ENCODE results near the gene TAS2R39. TPM values are rescaled to one million over a fixed set of nuclear protein-coding genes. Genes with fewer than 3 reads are reported as not detected.

The TAS2R39 gene
- total RNA-seq, 4 donors from 2014 or later: not detected

GRCh38 chr7:143221286-143221685, 38.1 kb downstream of the TAS2R39 start:
- WGBS, 2 donors: 69 to 78% methylated on average over 2 of the region's 2 CpGs
- TF ChIP-seq CTCF (IDR thresholded peaks at IDR 0.05): no peak
- TF ChIP-seq POLR2A (IDR thresholded peaks at IDR 0.05): no peak
- DNase-seq (ENCODE audit: low spot score in 2 of 2): no peak
- intact Hi-C loops (cut with DNase I; ENCODE audit: low total_unique reads): no loop called here
- H3K4me3 ChIP-seq (ENCODE audit: low read depth, poor library complexity, severe bottlenecking): no peak overlapping the region

GRCh38 chr7:143221737-143222136, 38.5 kb downstream of the TAS2R39 start, which contains the start of gene TAS2R40:
Gene TAS2R40, plus strand, starts transcription at chr7:143222037. Its CDS starts 42 bp downstream, at chr7:143222079.
- 74 to 87% methylated on average over 3 of the region's 3 CpGs for WGBS, 2 donors
- no peak for TF ChIP-seq POLR2A (IDR thresholded peaks at IDR 0.05)
- TF ChIP-seq CTCF (IDR thresholded peaks at IDR 0.05): no peak
- intact Hi-C loops (cut with DNase I; ENCODE audit: low total_unique reads): no loop called here

GRCh38 chr7:143222782-143223181, 39.6 kb downstream of the TAS2R39 start:
- intact Hi-C loops (cut with DNase I; ENCODE audit: low total_unique reads): no loop called here
- 52 to 55% methylated on average over 7 of the region's 7 CpGs for WGBS, 2 donors
- H3K4me3 ChIP-seq (ENCODE audit: low read depth, poor library complexity, severe bottlenecking): no peak overlapping the region
- TF ChIP-seq CTCF (IDR thresholded peaks at IDR 0.05) (no peak), POLR2A (IDR thresholded peaks at IDR 0.05) (no peak)
- DNase-seq (ENCODE audit: low spot score in 2 of 2): no peak

More at GRCh38 chr7:143221737-143222136, 38.5 kb downstream of the TAS2R39 start, which contains the start of gene TAS2R40:
- DNase-seq (ENCODE audit: low spot score in 2 of 2): no peak
- H3K4me3 ChIP-seq (ENCODE audit: low read depth, poor library complexity, severe bottlenecking): no peak within 1 kb of the TSS

DNA sequence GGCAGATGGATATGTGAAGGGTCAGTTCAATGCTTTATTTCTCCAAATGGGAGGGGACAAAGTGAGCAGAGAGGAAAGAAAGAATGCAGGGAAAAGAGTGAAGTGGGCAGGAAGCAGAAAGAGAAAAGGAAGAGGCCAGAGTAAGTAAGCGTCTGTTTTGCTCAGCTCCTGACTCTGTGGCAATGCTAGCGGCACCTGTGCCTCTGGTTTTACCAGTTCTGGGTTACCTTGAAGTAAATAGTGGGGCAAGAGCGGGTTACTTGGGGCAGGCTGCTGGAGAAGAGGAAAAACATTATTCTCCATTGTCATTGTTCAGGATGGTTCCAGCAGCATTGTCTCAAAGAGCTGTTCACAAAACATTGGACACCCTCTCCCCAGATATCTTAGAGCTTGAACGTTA, 40.6 kb downstream of the TAS2R39 start:
- WGBS, 2 donors: 60 to 61% methylated on average over 4 of the region's 4 CpGs
- no peak for TF ChIP-seq POLR2A (IDR thresholded peaks at IDR 0.05)
- no peak for TF ChIP-seq CTCF (IDR thresholded peaks at IDR 0.05)
- intact Hi-C loops (cut with DNase I; ENCODE audit: low total_unique reads): no loop called here
- no peak overlapping the region for H3K4me3 ChIP-seq (ENCODE audit: low read depth, poor library complexity, severe bottlenecking)
- DNase-seq (ENCODE audit: low spot score in 2 of 2): no peak

DNA sequence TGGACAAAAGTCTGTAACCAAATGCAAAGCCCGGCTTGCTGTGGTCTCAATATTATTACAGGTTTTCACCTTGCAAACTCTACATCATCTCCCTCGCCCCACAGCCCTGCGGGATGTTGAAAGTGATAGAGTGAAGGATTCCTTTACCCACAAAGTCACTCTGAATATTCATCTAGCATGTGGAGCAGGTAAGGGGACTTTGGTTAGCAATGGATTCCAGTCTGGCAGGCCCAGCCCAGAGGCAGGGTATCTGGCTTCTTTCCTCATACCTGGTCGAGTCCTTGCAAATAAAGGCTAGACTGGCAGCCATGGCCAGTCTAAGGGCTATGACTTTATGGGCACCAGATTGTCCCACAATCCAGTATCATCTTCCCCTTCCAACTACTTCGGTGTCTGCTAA, 41.8 kb downstream of the TAS2R39 start:
- DNase-seq (ENCODE audit: low spot score in 2 of 2): no peak
- TF ChIP-seq CTCF (IDR thresholded peaks at IDR 0.05) (no peak), POLR2A (IDR thresholded peaks at IDR 0.05) (no peak)
- 78 to 86% methylated on average over 5 of the region's 5 CpGs for WGBS, 2 donors
- intact Hi-C loops (cut with DNase I; ENCODE audit: low total_unique reads): no loop called here
- H3K4me3 ChIP-seq (ENCODE audit: low read depth, poor library complexity, severe bottlenecking): no peak overlapping the region

DNA sequence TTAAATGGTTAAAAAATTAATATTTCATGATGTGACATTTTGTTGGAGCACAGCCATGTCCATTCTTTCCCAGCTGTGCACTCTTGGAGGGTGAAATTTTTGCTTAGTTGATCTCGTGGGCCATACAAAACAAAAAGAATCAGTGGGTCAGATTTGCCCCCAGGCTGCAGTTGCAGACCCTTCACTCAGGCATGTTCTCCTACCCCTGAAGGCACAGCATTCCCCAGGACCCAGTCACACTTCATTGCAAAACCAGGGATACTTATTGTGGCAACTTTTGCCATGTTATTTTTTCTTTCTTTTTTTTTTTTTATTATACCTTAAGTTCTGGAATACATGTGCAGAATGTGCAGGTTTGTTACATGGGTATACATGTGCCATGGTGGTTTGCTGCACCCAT, 44.6 kb downstream of the TAS2R39 start:
- no peak for TF ChIP-seq POLR2A (IDR thresholded peaks at IDR 0.05)
- no peak for TF ChIP-seq CTCF (IDR thresholded peaks at IDR 0.05)
- no peak overlapping the region for H3K4me3 ChIP-seq (ENCODE audit: low read depth, poor library complexity, severe bottlenecking)
- DNase-seq (ENCODE audit: low spot score in 2 of 2): no peak
- WGBS, 2 donors: 21 to 27% methylated on average over 1 of the region's 1 CpG
- intact Hi-C loops (cut with DNase I; ENCODE audit: low total_unique reads): no loop called here

All from lower leg skin (tissue), 4 donors.